Thyroid gland (tissue), 4 donors: ENCODE results near the gene TBX18.

Experiments used
- POLR2A ChIP-seq, 2 donors: fragments of 450-650 bp; IDR thresholded peaks; one replicate each; pipeline ENCODE4 v1.6.1; 2017; ENCODE audit warnings: antibody characterized with exemption in 2 of 2, mild to moderate bottlenecking in 2 of 2, moderate library complexity in 1 of 2
- TF ChIP-seq, protein P1 (sequence below), 6 experiments: fragments of 200-600 bp in 3 of 6; fragments of 450-650 bp in 3 of 6; sonication (generic) in 3 of 6; IDR thresholded peaks; one replicate each; pipeline ENCODE4 v1.5.1; 2016 to 2019; ENCODE audit warnings: antibody characterized with exemption in 6 of 6, mild to moderate bottlenecking in 2 of 6, inconsistent platforms in 1 of 6, moderate library complexity in 1 of 6

DNA sequence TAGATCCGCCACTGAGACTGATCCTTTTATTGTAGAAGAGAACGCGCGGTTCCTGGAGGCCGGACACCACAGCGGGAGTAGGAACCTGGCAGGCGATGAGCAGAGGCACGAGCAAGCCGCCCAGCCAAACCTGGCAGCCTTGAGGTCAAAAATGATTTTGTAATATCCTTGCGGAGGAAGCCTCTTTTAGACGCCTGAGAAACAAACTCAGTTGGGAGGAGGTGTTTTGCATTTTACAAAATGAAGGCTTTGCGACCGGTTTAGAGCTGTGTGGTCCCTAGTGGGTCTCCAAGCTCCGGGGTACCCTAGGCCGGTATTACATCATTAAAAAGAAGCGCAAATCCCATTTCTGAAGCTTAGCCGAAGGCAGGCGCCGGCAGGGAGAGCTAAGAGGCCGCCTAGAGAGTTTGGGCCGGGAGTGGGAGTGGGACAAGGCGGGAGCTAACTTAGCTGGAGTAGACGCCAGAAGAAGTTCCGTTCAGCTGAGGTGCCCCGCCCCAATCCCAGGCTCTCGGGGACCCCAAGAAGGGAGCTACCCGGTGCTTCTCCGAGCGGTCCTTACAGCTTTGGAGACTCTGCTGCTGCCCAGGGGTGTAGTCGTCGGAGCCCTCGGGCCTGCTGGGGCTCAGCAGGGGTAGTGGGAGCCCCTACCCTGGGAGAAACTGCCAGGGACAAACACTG is 1.9 kb upstream of the TBX18 start:
- TF ChIP-seq, protein P1, sequence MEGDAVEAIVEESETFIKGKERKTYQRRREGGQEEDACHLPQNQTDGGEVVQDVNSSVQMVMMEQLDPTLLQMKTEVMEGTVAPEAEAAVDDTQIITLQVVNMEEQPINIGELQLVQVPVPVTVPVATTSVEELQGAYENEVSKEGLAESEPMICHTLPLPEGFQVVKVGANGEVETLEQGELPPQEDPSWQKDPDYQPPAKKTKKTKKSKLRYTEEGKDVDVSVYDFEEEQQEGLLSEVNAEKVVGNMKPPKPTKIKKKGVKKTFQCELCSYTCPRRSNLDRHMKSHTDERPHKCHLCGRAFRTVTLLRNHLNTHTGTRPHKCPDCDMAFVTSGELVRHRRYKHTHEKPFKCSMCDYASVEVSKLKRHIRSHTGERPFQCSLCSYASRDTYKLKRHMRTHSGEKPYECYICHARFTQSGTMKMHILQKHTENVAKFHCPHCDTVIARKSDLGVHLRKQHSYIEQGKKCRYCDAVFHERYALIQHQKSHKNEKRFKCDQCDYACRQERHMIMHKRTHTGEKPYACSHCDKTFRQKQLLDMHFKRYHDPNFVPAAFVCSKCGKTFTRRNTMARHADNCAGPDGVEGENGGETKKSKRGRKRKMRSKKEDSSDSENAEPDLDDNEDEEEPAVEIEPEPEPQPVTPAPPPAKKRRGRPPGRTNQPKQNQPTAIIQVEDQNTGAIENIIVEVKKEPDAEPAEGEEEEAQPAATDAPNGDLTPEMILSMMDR (IDR thresholded peaks at IDR 0.05) = no peak
- TF ChIP-seq POLR2A (IDR thresholded peaks at IDR 0.05) = no peak
